K562 (cell line): ENCODE data around the gene DVL3. TPM values are rescaled to one million over a fixed set of nuclear protein-coding genes. Genes with fewer than 3 reads are reported as not detected.

Experiments used
- CBFA2T3 ChIP-seq: fragments of 450-650 bp; IDR thresholded peaks from 2 replicates; pipeline ENCODE4 v1.6.1; 2017
- CCAR2 ChIP-seq: fragments of 200-400 bp; formaldehyde crosslinking; IDR thresholded peaks from 2 replicates; pipeline ENCODE4 v1.6.1; 2017; ENCODE audit warnings: mild to moderate bottlenecking, low read depth, low read length
- CTCF ChIP-seq, 3 experiments: IDR thresholded peaks in 2 of 3; conservative IDR thresholded peaks in 1 of 3; 2 replicates each; pipeline ENCODE4 v1.5.1; 2011 to 2012; ENCODE audit warnings: low read length in 3 of 3, mild to moderate bottlenecking in 3 of 3, control low read depth in 2 of 3, improper control_type of control experiment in 1 of 3, inconsistent platforms in 1 of 3, low read depth in 1 of 3, mixed read lengths in 1 of 3, moderate library complexity in 1 of 3; ENCODE audit not compliant: insufficient read depth in 2 of 3
- GATAD2A ChIP-seq: fragments of 450-650 bp; IDR thresholded peaks from 2 replicates; pipeline ENCODE4 v1.6.1; 2017
- HMG20A ChIP-seq: fragments of 450-650 bp; formaldehyde crosslinking; conservative IDR thresholded peaks from 2 replicates; pipeline ENCODE4 v1.4.0; 2020; ENCODE audit warnings: mild to moderate bottlenecking, mixed read lengths
- JUNB ChIP-seq: fragments of 450-650 bp; formaldehyde crosslinking; conservative IDR thresholded peaks from 2 replicates; pipeline ENCODE4 v1.4.0; 2020; ENCODE audit warnings: mild to moderate bottlenecking
- MAFK ChIP-seq: IDR thresholded peaks from 2 replicates; pipeline ENCODE4 v1.6.1; 2011; ENCODE audit warnings: low read length, improper control_type of control experiment
- MBD1 ChIP-seq: fragments of 250-450 bp; sonication (Bioruptor Pico); IDR thresholded peaks from 2 replicates; pipeline ENCODE4 v1.8.0; 2022; ENCODE audit warnings: inconsistent platforms
- MEF2D ChIP-seq: conservative IDR thresholded peaks from 2 replicates; pipeline ENCODE4 v1.6.1; 2016; ENCODE audit warnings: low read depth, missing genetic modification characterization, missing compliant biosample characterization
- MLLT1 ChIP-seq, 2 experiments: fragments of 450-650 bp; IDR thresholded peaks; 2 replicates each; pipeline ENCODE4 v1.6.1; 2016
- POLR2AphosphoS5 ChIP-seq: IDR thresholded peaks from 2 replicates; pipeline ENCODE4 v1.6.1; 2011; ENCODE audit warnings: mild to moderate bottlenecking, low read depth, low read length, moderate library complexity; ENCODE audit not compliant: control insufficient read depth, insufficient read depth
- RCOR1 ChIP-seq, 2 experiments: IDR thresholded peaks; 2 replicates each; pipeline ENCODE4 v1.6.1; 2012; ENCODE audit warnings: low read depth in 2 of 2, low read length in 2 of 2, borderline replicate concordance in 1 of 2, improper control_type of control experiment in 1 of 2
- SAP30 ChIP-seq: fragments of 200-600 bp; sonication (generic); IDR thresholded peaks from 2 replicates; pipeline ENCODE4 v1.6.1; 2012; ENCODE audit warnings: borderline replicate concordance, low read depth, mild to moderate bottlenecking, moderate library complexity, low read length, control low read depth, inconsistent platforms; ENCODE audit not compliant: insufficient read depth, poor library complexity, severe bottlenecking
- SIN3A ChIP-seq, 2 experiments: fragments of 150-350 bp in 1 of 2; IDR thresholded peaks; 2 replicates each; pipeline ENCODE4 v1.6.1; 2011 to 2016; ENCODE audit warnings: borderline replicate concordance in 2 of 2, low read depth in 2 of 2, low read length in 2 of 2, mild to moderate bottlenecking in 2 of 2, moderate library complexity in 2 of 2; ENCODE audit not compliant: control insufficient read depth in 1 of 2
- SPI1 ChIP-seq: IDR thresholded peaks from 2 replicates; pipeline ENCODE4 v1.6.1; 2011; ENCODE audit warnings: low read depth, low read length, control low read depth, borderline replicate concordance
- SREBF2 ChIP-seq: sonication (generic); formaldehyde crosslinking; IDR thresholded peaks from 2 replicates; pipeline ENCODE4 v1.4.0; 2020; ENCODE audit warnings: mild to moderate bottlenecking, missing genetic modification reagents
- SRSF3 ChIP-seq: fragments of 200-400 bp; formaldehyde crosslinking; IDR thresholded peaks from 2 replicates; pipeline ENCODE4 v1.6.1; 2016; ENCODE audit warnings: mild to moderate bottlenecking, low read length, moderate library complexity; ENCODE audit not compliant: insufficient read depth
- THAP12 ChIP-seq: fragments of 250-450 bp; sonication (Bioruptor Pico); IDR thresholded peaks from 2 replicates; pipeline ENCODE4 v1.9.0; 2021; ENCODE audit warnings: mild to moderate bottlenecking, inconsistent platforms
- ZNF696 ChIP-seq: fragments of 250-450 bp; sonication (Bioruptor Pico); conservative IDR thresholded peaks from 2 replicates; pipeline ENCODE4 v1.4.0; 2020; ENCODE audit warnings: mild to moderate bottlenecking, moderate library complexity
- polyA plus RNA-seq, 8 experiments: library from polyadenylated mRNA; depleted of rRNA in 4 of 8; stranded (reverse) in 5 of 8; unstranded in 3 of 8; fragments of >200 nt; fragmentation: Nextera tagmentation in 2 of 8; fragmentation: Illumina TruSeq in 1 of 8; extraction: Ambion mirVana in 2 of 8; extraction: Trizol in 1 of 8; gene quantifications; 2 replicates each; pipeline versions ENCODE4 v1.2.1 to v1.2.3, GENCODE V29; 2011 to 2014; ENCODE audit warnings: inconsistent platforms in 1 of 8, missing spikeins in 1 of 8
- total RNA-seq, 7 experiments: library from RNA; depleted of rRNA in 6 of 7; stranded (reverse); fragments of >200 nt in 6 of 7; fragmentation: Illumina TruSeq in 2 of 7; extraction: Trizol in 2 of 7; gene quantifications; 2 replicates each; pipeline versions ENCODE4 v1.2.1 to v1.2.3, GENCODE V29; 2011 to 2021; ENCODE audit warnings: low replicate concordance in 1 of 7

The DVL3 gene
- total and polyA plus RNA-seq, 9 of the 15 experiments (the other 6 are each of a cell fraction or from before 2014, with no cell fraction given): 3.1 to 57.9 (median 20.1) TPM

GRCh38 chr3:184176377-184177330 is 21.5 kb downstream of the DVL3 start (continued):
- TF ChIP-seq SIN3A (IDR thresholded peaks at IDR 0.05; ENCODE audit: borderline replicate concordance in 2 of 2, control insufficient read depth in 1 of 2, low read depth in 2 of 2, low read length in 2 of 2): 0 out of 4 replicates have a peak, but pooled peaks of 1 of the 2 experiments have one; percentile 11
- TF ChIP-seq MEF2D (tag): no peak
- 0 out of 2 replicates have a peak, but pooled peaks have one; percentile 14 for TF ChIP-seq THAP12 (CRISPR knock-in tag)
- no peak for TF ChIP-seq SREBF2 (CRISPR knock-in tag)
- TF ChIP-seq SRSF3: no peak
- no peak for TF ChIP-seq MAFK
- TF ChIP-seq SPI1: peak; percentile 96
- peak in 1 of 2 experiments; percentile 73; a peak in 2 of 4 replicates for TF ChIP-seq RCOR1 (IDR thresholded peaks at IDR 0.05; ENCODE audit: borderline replicate concordance in 1 of 2, low read depth in 2 of 2, low read length in 2 of 2)
- no peak for TF ChIP-seq JUNB (CRISPR knock-in tag)
- TF ChIP-seq ZNF696 (CRISPR knock-in tag): no peak
- TF ChIP-seq CTCF (IDR thresholded peaks at IDR 0.05 in 2 of 3, conservative IDR thresholded peaks at IDR 0.05 in 1 of 3; ENCODE audit: insufficient read depth in 2 of 3, low read depth in 1 of 3, low read length in 3 of 3): no peak
- no peak for TF ChIP-seq CCAR2
- TF ChIP-seq CBFA2T3: no peak
- TF ChIP-seq GATAD2A: 0 out of 2 replicates have a peak, but pooled peaks have one; percentile 16
- TF ChIP-seq MBD1: no peak
- TF ChIP-seq MLLT1 (IDR thresholded peaks at IDR 0.05): no peak
- TF ChIP-seq SAP30: no peak
- no peak for TF ChIP-seq HMG20A (CRISPR knock-in tag)
- TF ChIP-seq POLR2AphosphoS5: peak; percentile 31; the same call in 1 of the 2 replicates
